Measurements from ENCODE around the gene RBM22.

RBM22 gene

DNA sequence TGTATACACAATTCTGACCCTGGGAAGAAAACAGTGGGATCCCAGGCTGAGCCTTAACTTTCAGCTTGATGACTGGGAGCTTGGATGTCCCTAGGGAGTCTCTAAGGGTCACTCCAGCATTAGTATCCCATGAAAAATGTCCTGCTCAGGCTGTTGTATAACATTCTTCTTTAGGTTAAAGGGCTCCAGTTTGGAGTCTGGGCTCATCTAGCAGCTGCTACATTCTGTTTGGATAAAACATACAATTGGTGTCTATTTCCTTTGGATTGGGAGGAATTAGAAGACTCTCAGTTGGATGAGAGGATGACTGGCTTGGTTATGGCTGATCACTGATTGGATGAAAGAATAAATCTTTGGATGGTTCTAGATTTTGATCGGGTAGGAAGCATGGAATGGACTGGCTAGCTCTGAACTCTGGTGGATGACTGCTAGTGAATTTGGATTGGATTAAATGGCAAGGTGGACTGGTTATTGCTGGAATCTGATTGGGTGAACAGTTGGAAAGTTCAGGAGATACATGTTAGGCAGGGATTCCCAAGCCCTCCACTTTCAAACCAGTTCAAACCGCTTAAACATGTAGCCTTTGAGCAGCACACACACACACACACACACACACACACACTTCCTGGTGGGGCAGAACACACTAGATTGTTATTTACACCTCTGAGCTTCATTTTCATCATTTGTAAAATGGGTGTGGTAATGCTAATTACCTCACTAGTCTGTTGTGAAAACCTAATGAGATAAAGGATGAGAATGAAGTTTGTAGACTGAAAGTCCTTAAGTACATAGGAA lies 46.9 kb downstream of the RBM22 start:
- Histone ChIP-seq H3K4me2 (peak overlapping the region; percentile 13; the same call in 1 of the 2 replicates), H3K9me3 (no peaks in the 10 kb centered on the region), H3K27me3 (no peaks in the 10 kb centered on the region), H3K9ac (no peak overlapping the region), H4K20me1 (peaks cover 50% of the 10 kb centered on the region), H3K27ac (no peak overlapping the region), H3K36me3 (peaks cover 48% of the 10 kb centered on the region), H3K4me1 (peaks cover 75% of the 10 kb centered on the region), H3K4me3 (no peak overlapping the region)
- no peak for TF ChIP-seq Cebpa-rat (IDR thresholded peaks at IDR 0.05)

DNA sequence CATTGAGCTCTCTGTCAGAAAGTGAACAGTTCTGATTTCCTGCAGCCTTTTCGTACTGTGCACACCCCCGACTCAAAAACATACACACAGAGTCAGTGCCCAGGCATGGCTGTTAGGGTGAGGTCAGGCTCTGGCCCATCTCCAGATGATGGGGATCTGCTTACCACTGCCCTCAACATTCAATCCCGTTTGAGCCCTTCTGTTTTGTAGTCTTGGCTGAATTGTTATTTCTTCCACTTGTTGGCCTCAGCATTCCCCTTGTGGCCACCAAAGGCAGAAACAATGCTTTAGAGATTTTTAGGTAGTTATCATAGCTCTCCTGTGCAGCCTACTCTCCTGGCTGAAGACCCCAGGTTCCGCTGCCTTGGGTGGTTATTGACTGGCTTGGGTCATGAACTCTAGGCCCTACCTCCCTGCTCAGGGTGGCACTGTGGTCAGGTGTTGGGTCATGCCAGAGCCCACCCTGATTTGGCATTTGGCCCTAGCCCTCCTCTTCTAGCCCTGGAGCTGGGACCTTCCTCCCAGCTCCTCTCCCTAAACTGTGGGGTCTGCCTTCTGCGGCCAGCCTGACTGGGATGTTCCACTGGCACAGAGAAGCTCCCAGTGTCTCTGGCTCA lies 47.6 kb downstream of the RBM22 start:
- Histone ChIP-seq H3K27ac (no peak overlapping the region), H3K4me1 (peaks cover 76% of the 10 kb centered on the region)

DNA sequence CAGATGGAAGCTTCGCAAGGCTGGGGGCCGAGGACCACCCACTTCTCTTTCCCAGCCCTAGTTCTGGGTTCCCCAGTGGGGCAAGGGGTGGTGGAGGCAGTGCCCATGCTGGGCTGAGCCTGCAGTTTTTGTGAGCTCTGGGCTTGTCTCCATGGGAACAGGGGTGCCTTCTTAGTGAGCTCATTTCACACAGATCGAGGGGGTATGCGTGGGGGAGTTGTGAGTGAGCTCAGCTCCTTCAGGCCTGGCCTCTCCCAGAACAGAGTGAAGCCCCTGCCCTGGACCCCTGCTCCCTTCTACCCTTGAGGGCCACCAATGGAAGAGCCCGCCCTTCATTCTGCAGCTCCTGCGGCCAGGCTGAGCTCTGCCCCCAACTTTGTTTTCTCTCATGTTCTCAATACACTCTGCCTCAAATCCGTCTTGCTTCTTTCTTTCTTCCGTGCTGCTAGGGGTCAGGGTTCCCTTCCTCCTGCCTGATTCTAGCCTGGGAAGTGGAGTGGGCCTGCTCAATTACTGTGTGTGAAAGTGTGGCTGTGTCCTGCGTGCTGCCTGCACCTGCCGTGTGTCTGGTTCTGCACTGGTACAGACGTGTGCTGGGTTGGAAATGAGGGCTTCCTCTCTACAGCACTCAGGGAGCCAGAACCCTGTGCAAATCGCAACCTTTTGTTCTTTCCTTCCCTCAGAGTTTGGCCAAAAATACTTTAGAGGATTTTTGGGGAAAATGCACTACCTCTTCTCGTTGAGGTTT lies 48.8 kb downstream of the RBM22 start:
- Histone ChIP-seq H3K27ac (peak overlapping the region; percentile 60), H3K27me3 (no peaks in the 10 kb centered on the region), H3K36me3 (peaks cover 66% of the 10 kb centered on the region), H3K9ac (peak overlapping the region; percentile 22; the same call in 1 of the 2 replicates), H3K4me2 (peak overlapping the region; percentile 79), H3K9me3 (no peaks in the 10 kb centered on the region), H3K4me1 (peaks cover 78% of the 10 kb centered on the region), H4K20me1 (peaks cover 50% of the 10 kb centered on the region), H3K4me3 (no peak overlapping the region)
- no peak for TF ChIP-seq Cebpa-rat (IDR thresholded peaks at IDR 0.05)

More for the DNA sequence above, 47.6 kb downstream of the RBM22 start:
- H3K36me3 ChIP-seq = peaks cover 55% of the 10 kb centered on the region
- H3K27me3 ChIP-seq = no peaks in the 10 kb centered on the region
- peaks cover 50% of the 10 kb centered on the region for H4K20me1 ChIP-seq
- H3K4me2 ChIP-seq = no peak overlapping the region
- H3K4me3 ChIP-seq = no peak overlapping the region
- TF ChIP-seq Cebpa-rat (IDR thresholded peaks at IDR 0.05) = no peak
- no peak overlapping the region for H3K9ac ChIP-seq
- no peaks in the 10 kb centered on the region for H3K9me3 ChIP-seq

DNA sequence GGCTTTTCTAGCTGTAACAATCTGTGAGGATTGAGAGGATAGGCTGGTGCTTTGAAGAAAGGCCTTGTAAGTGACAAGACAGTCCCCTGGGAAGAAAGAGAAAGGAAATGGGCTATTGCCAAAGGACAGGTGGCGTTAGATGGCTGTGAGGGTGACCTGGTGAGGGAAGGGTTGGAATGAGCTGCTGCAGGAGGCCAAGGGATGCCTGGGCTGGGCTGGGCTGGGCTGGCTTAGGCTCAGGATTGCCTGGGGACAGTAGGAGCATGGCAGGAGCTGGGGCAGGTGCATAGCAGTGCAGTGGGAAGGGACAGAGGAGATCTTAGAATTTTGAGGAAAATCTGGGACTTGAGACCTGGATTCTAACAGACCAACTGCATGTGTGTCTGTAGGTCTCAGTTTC lies 49.5 kb downstream of the RBM22 start:
- H3K4me1 ChIP-seq = peaks cover 77% of the 10 kb centered on the region
- H3K36me3 ChIP-seq = peaks cover 67% of the 10 kb centered on the region
- peak overlapping the region; percentile 79 for H3K4me2 ChIP-seq
- H3K27me3 ChIP-seq = no peaks in the 10 kb centered on the region
- H3K27ac ChIP-seq = peak overlapping the region; percentile 60
- peak overlapping the region; percentile 65 for H3K9ac ChIP-seq
- H3K9me3 ChIP-seq = no peaks in the 10 kb centered on the region
- no peak for TF ChIP-seq Cebpa-rat (IDR thresholded peaks at IDR 0.05)
- H4K20me1 ChIP-seq = peaks cover 50% of the 10 kb centered on the region
- no peak overlapping the region for H3K4me3 ChIP-seq

DNA sequence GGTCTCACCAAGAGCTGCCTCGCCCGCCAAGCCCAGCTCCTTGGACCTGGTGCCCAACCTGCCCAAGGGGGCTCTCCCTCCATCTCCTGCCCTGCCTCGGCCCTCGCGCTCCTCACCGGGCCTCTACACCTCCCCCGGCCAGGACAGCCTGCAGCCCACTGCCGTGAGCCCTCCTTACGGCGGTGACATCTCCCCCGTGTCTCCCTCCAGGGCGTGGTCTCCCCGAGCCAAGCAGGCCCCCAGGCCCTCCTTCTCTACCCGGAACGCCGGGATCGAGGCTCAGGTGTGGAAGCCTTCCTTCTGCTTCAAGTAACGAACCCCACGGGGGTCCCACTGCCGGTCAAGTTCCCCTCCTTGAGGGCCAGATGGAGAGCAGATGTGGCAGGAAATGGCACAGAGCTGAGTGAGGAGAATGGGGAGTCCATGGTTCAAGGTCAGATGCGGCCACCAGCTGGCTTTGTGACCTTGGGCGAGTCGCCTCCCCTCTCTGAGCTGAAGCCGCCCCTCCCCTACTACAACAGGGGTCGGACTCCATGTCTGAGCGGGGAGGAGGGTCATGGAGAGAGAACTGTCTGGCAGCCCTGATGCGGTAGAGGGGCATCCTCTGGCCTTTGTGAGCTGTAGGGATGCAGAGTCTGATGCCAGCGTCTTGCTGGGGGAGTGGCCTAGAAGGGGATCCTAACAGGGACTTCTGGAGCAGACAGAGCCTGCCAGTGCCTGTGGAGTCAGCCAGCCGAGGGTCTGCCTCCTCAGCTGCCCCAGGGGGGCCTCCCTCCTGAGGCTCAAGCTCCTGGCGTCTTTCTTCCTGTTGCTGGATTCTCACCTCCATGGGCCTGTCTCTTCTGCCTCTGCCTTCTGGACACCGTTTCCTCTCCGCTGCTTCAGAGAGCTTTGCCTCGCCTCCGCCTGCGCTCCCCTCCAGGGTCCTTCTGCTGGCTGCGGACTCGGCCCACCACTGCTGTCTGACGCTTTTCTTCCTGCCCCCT lies 50.5 kb downstream of the RBM22 start:
- H3K4me1 ChIP-seq = peaks cover 66% of the 10 kb centered on the region
- peak overlapping the region; percentile 79 for H3K4me2 ChIP-seq
- peaks cover 68% of the 10 kb centered on the region for H3K36me3 ChIP-seq
- peak overlapping the region; percentile 65 for H3K9ac ChIP-seq
- peaks cover 46% of the 10 kb centered on the region for H4K20me1 ChIP-seq
- TF ChIP-seq Cebpa-rat (IDR thresholded peaks at IDR 0.05) = no peak
- peak overlapping the region; percentile 60 for H3K27ac ChIP-seq
- H3K9me3 ChIP-seq = no peaks in the 10 kb centered on the region
- no peak overlapping the region for H3K4me3 ChIP-seq
- H3K27me3 ChIP-seq = no peaks in the 10 kb centered on the region

DNA sequence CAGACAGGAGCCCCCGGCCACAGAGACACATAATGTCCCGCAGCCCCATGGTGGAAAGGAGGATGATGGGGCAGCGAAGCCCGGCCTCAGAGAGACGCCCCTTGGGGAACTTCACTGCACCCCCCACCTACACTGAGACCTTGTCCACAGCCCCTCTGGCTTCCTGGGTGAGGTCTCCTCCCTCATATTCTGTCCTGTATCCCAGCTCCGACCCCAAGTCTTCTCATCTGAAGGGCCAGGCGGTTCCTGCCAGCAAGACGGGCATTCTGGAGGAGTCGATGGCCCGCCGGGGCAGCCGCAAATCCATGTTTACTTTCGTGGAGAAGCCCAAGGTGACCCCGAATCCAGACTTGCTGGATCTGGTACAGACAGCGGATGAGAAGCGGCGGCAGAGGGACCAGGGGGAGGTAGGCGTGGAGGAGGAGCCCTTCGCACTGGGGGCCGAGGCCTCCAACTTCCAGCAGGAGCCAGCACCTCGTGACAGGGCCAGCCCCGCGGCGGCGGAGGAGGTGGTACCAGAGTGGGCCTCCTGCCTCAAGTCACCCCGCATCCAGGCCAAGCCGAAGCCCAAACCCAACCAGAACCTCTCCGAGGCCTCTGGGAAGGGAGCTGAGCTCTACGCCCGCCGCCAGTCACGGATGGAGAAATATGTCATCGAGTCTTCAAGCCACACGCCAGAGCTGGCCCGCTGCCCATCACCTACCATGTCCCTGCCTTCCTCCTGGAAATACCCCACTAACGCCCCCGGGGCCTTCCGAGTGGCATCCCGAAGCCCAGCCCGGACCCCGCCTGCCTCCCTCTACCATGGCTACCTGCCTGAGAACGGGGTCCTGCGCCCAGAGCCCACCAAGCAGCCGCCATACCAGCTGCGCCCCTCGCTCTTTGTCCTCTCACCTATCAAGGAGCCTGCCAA lies 51.5 kb downstream of the RBM22 start:
- Histone ChIP-seq H3K4me3 (no peak overlapping the region), H4K20me1 (peaks cover 53% of the 10 kb centered on the region), H3K4me1 (peaks cover 68% of the 10 kb centered on the region), H3K36me3 (peaks cover 73% of the 10 kb centered on the region), H3K9ac (peak overlapping the region; percentile 65; the same call in 1 of the 2 replicates), H3K27me3 (no peaks in the 10 kb centered on the region), H3K9me3 (no peaks in the 10 kb centered on the region), H3K4me2 (peak overlapping the region; percentile 79), H3K27ac (peak overlapping the region; percentile 60)
- TF ChIP-seq Cebpa-rat (IDR thresholded peaks at IDR 0.05) = no peak

DNA sequence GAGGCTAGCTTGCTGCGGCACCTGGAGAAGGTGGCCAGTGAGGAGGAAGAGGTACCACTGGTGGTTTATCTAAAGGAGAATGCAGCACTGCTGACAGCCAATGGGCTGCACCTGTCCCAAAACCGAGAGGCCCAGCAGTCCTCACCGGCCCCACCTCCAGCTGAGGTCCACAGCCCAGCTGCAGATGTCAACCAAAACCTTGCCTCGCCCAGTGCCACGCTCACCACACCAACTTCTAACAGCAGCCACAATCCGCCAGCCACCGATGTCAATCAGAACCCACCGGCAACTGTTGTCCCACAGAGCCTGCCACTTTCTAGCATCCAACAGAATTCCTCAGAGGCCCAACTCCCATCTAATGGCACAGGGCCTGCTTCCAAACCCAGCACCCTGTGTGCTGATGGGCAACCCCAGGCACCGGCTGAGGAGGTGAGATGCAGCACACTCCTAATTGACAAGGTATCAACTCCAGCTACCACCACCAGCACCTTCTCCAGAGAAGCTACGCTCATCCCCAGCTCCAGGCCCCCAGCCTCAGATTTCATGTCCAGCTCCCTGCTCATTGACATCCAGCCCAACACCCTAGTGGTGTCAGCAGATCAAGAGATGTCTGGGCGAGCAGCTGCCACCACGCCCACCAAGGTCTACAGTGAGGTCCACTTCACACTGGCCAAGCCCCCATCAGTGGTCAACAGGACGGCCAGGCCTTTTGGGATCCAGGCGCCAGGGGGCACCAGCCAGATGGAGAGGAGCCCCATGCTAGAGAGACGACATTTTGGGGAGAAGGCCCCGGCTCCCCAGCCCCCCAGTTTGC lies 52.4 kb downstream of the RBM22 start:
- Histone ChIP-seq H3K9me3 (no peaks in the 10 kb centered on the region), H3K27me3 (no peaks in the 10 kb centered on the region), H3K36me3 (peaks cover 70% of the 10 kb centered on the region), H3K4me2 (no peak overlapping the region), H3K9ac (no peak overlapping the region), H3K4me3 (no peak overlapping the region), H3K27ac (no peak overlapping the region), H4K20me1 (peaks cover 56% of the 10 kb centered on the region), H3K4me1 (peaks cover 68% of the 10 kb centered on the region)
- no peak for TF ChIP-seq Cebpa-rat (IDR thresholded peaks at IDR 0.05)
